H1 (cell line): ENCODE data around the gene MORC1. TPM values are rescaled to one million over a fixed set of nuclear protein-coding genes. Genes with fewer than 3 reads are reported as not detected.

ENCODE experiments used
- CTCF ChIA-PET: fragments of 300-600 bp; sonication (Branson Sonifier 250); formaldehyde crosslinking; loops from one replicate; lab custom pipeline; 2021; ENCODE audit not compliant: partially characterized antibody; lab: Charles Lee
- POLR2A ChIA-PET: fragments of 300-600 bp; sonication (Branson Sonifier 250); formaldehyde crosslinking; loops from one replicate; lab custom pipeline; 2021; ENCODE audit warnings: inconsistent platforms; ENCODE audit not compliant: partially characterized antibody; lab: Charles Lee
- DNase-seq, 2 experiments: peaks; one replicate each; pipeline versions ENCODE4 v3.0.0 to v3.0.0-alpha.2; 2010 to 2022; ENCODE audit warnings: low spot score in 2 of 2, low read depth in 1 of 2, mixed read lengths in 1 of 2
- FAIRE-seq: peaks from 2 replicates; lab custom pipeline; 2011; peaks lifted over from hg19 to GRCh38; lab: Jason Lieb, UNC
- H2AFZ ChIP-seq: 2 replicates; pipeline ENCODE4 v1.8.1; 2012; ENCODE audit warnings: low read length, inconsistent platforms
- H2AK5ac ChIP-seq: 2 replicates; pipeline ENCODE4 v1.6.1; 2013; ENCODE audit warnings: low read depth, low read length
- H2BK120ac ChIP-seq: replicated peaks from 2 replicates; pipeline ENCODE3; 2013; ENCODE audit warnings: low read depth, low read length, inconsistent platforms
- H2BK12ac ChIP-seq: 2 replicates; pipeline ENCODE4 v1.6.1; 2013; ENCODE audit warnings: low read depth, low read length
- H2BK15ac ChIP-seq: 2 replicates; pipeline ENCODE4 v1.6.1; 2013; ENCODE audit warnings: low read length
- H2BK20ac ChIP-seq: 2 replicates; pipeline ENCODE4 v1.6.1; 2013; ENCODE audit warnings: low read length
- H2BK5ac ChIP-seq: 2 replicates; pipeline ENCODE4 v1.6.1; 2013; ENCODE audit warnings: low read depth, low read length
- H3K14ac ChIP-seq: 2 replicates; pipeline ENCODE4 v1.6.1; 2013; ENCODE audit warnings: inconsistent platforms; ENCODE audit not compliant: insufficient read length
- H3K18ac ChIP-seq: 2 replicates; pipeline ENCODE4 v1.6.1; 2013; ENCODE audit warnings: low read length; ENCODE audit errors: extremely low read depth
- H3K23ac ChIP-seq: 2 replicates; pipeline ENCODE4 v1.6.1; 2013; ENCODE audit warnings: inconsistent platforms; ENCODE audit not compliant: insufficient read length
- H3K23me2 ChIP-seq: 2 replicates; pipeline ENCODE4 v1.6.1; 2013; ENCODE audit warnings: low read depth, low read length
- H3K27ac ChIP-seq: 2 replicates; pipeline ENCODE4 v1.6.1; 2011; ENCODE audit warnings: low read depth, low read length, inconsistent platforms
- H3K27me3 ChIP-seq, 4 experiments: replicated peaks in 1 of 4; 1 replicate in 1 of 4; 2 replicates in 3 of 4; pipeline versions ENCODE4 v1.6.1 to v1.8.1; 2011 to 2013; ENCODE audit warnings: low read length in 3 of 4, mild to moderate bottlenecking in 3 of 4, inconsistent platforms in 2 of 4, mixed read lengths in 2 of 4, moderate library complexity in 1 of 4; ENCODE audit not compliant: control insufficient read depth in 3 of 4, insufficient read depth in 3 of 4; ENCODE audit errors: extremely low read depth in 1 of 4
- H3K36me3 ChIP-seq, 4 experiments: 2 replicates each; pipeline versions ENCODE4 v1.6.1 to v1.8.1; 2011 to 2013; ENCODE audit warnings: mild to moderate bottlenecking in 4 of 4, low read length in 3 of 4, moderate library complexity in 2 of 4, control low read depth in 1 of 4, inconsistent platforms in 1 of 4; ENCODE audit not compliant: insufficient read depth in 4 of 4, control insufficient read depth in 2 of 4
- H3K4ac ChIP-seq: replicated peaks from 2 replicates; pipeline ENCODE3; 2013; ENCODE audit warnings: low read length, low read depth, mixed read lengths, inconsistent platforms; ENCODE audit not compliant: insufficient read length
- H3K4me1 ChIP-seq, 4 experiments: replicated peaks in 1 of 4; 1 replicate in 1 of 4; 2 replicates in 3 of 4; pipeline versions ENCODE4 v1.6.1 to v1.8.1; 2011 to 2013; ENCODE audit warnings: low read length in 3 of 4, inconsistent platforms in 2 of 4, mixed read lengths in 1 of 4; ENCODE audit not compliant: insufficient read depth in 4 of 4, control insufficient read depth in 3 of 4
- H3K4me2 ChIP-seq, 2 experiments: 2 replicates each; pipeline versions ENCODE4 v1.6.1 to v1.8.1; 2011 to 2013; ENCODE audit warnings: low read depth in 2 of 2, low read length in 2 of 2, control low read depth in 1 of 2, inconsistent platforms in 1 of 2, mild to moderate bottlenecking in 1 of 2; ENCODE audit not compliant: insufficient read depth in 1 of 2
- H3K4me3 ChIP-seq, 4 experiments: fragments of 200-600, 300-600 bp in 1 of 4; sonication (generic), shearing (Covaris generic), sonication (Bioruptor Twin) in 1 of 4; 2 replicates each; pipeline versions ENCODE4 v1.5.1 to v1.8.1; 2011 to 2016; ENCODE audit warnings: low read length in 4 of 4, low read depth in 3 of 4, control low read depth in 2 of 4, inconsistent platforms in 2 of 4, mild to moderate bottlenecking in 2 of 4, mixed read lengths in 1 of 4, moderate library complexity in 1 of 4; ENCODE audit not compliant: insufficient read depth in 2 of 4; ENCODE audit errors: extremely low read depth in 1 of 4
- H3K56ac ChIP-seq: replicated peaks from 2 replicates; pipeline ENCODE3; 2013; ENCODE audit warnings: low read depth, mild to moderate bottlenecking, mixed read lengths, low read length, inconsistent platforms; ENCODE audit not compliant: insufficient read length
- H3K79me1 ChIP-seq: 2 replicates; pipeline ENCODE4 v1.6.1; 2013; ENCODE audit warnings: low read depth, low read length, control low read depth
- H3K79me2 ChIP-seq, 2 experiments: 2 replicates each; pipeline versions ENCODE4 v1.6.1 to v1.8.1; 2012 to 2013; ENCODE audit warnings: low read length in 2 of 2, mild to moderate bottlenecking in 2 of 2, inconsistent platforms in 1 of 2; ENCODE audit not compliant: insufficient read depth in 2 of 2, control insufficient read depth in 1 of 2
- H3K9ac ChIP-seq, 4 experiments: replicated peaks in 1 of 4; 1 replicate in 1 of 4; 2 replicates in 3 of 4; pipeline versions ENCODE4 v1.6.1 to v1.8.1; 2011 to 2013; ENCODE audit warnings: low read depth in 3 of 4, low read length in 3 of 4, control low read depth in 2 of 4, mild to moderate bottlenecking in 2 of 4, moderate library complexity in 2 of 4, inconsistent platforms in 1 of 4; ENCODE audit errors: extremely low read depth in 1 of 4
- H3K9me3 ChIP-seq, 2 experiments: 2 replicates each; pipeline versions ENCODE4 v1.6.1 to v1.8.1; 2012 to 2013; ENCODE audit warnings: mild to moderate bottlenecking in 2 of 2, moderate library complexity in 2 of 2, control low read depth in 1 of 2, inconsistent platforms in 1 of 2, low read depth in 1 of 2, low read length in 1 of 2, mixed read lengths in 1 of 2; ENCODE audit not compliant: insufficient read depth in 2 of 2
- H4K20me1 ChIP-seq, 2 experiments: replicated peaks in 1 of 2; 2 replicates each; pipeline versions ENCODE3 to v1.8.1; 2011 to 2013; ENCODE audit warnings: inconsistent platforms in 2 of 2, low read length in 2 of 2, mild to moderate bottlenecking in 1 of 2; ENCODE audit not compliant: insufficient read depth in 2 of 2, control insufficient read depth in 1 of 2
- H4K5ac ChIP-seq: 2 replicates; pipeline ENCODE4 v1.6.1; 2013; ENCODE audit warnings: low read length, low read depth, mixed read lengths, inconsistent platforms; ENCODE audit not compliant: insufficient read length
- H4K8ac ChIP-seq: 2 replicates; pipeline ENCODE4 v1.8.0; 2013; ENCODE audit warnings: mild to moderate bottlenecking, moderate library complexity, low read length, inconsistent platforms; ENCODE audit not compliant: insufficient read depth; ENCODE audit errors: extremely low read depth
- H4K91ac ChIP-seq: replicated peaks from 2 replicates; pipeline ENCODE3; 2013; ENCODE audit warnings: low read length, mixed read lengths, inconsistent platforms; ENCODE audit not compliant: insufficient read length
- BACH1 ChIP-seq: IDR thresholded peaks from 2 replicates; pipeline ENCODE4 v1.6.1; 2012; ENCODE audit warnings: low read length, improper control_type of control experiment
- BRCA1 ChIP-seq: IDR thresholded peaks from 2 replicates; pipeline ENCODE4 v1.6.1; 2012; ENCODE audit warnings: low read depth, low read length, improper control_type of control experiment
- CEBPB ChIP-seq: IDR thresholded peaks from 2 replicates; pipeline ENCODE4 v1.6.1; 2012; ENCODE audit warnings: low read depth, low read length
- CHD2 ChIP-seq: IDR thresholded peaks from 2 replicates; pipeline ENCODE4 v1.6.1; 2012; ENCODE audit warnings: low read length, improper control_type of control experiment
- HDAC6 ChIP-seq: IDR thresholded peaks from one replicate; pipeline ENCODE4 v1.7.1; 2012; ENCODE audit warnings: low read depth, mild to moderate bottlenecking, inconsistent platforms, low read length, moderate library complexity
- JUND ChIP-seq: IDR thresholded peaks from 2 replicates; pipeline ENCODE4 v1.6.1; 2011; ENCODE audit warnings: mild to moderate bottlenecking, improper control_type of control experiment, low read length
- KDM1A ChIP-seq: fragments of 200-600, 300-600 bp; sonication (generic); IDR thresholded peaks from 2 replicates; pipeline ENCODE4 v1.7.1; 2016; ENCODE audit warnings: mild to moderate bottlenecking, low read length, borderline replicate concordance
- NANOG ChIP-seq: IDR thresholded peaks from 2 replicates; pipeline ENCODE4 v1.6.1; 2011; ENCODE audit warnings: low read length, low read depth, mild to moderate bottlenecking, inconsistent platforms; ENCODE audit not compliant: insufficient read depth, poor library complexity, severe bottlenecking
- RNF2 ChIP-seq: fragments of 200-900, 300-1000 bp; sonication (generic); IDR thresholded peaks from 2 replicates; pipeline ENCODE4 v1.7.1; 2016; ENCODE audit warnings: borderline replicate concordance, low read depth, mild to moderate bottlenecking, antibody characterized with exemption, low read length; ENCODE audit not compliant: poor library complexity, severe bottlenecking; ENCODE audit errors: missing control alignments
- SIX5 ChIP-seq: IDR thresholded peaks from 2 replicates; pipeline ENCODE4 v1.6.1; 2011; ENCODE audit warnings: mild to moderate bottlenecking, low read depth, low read length
- SP1 ChIP-seq: IDR thresholded peaks from 2 replicates; pipeline ENCODE4 v1.6.1; 2011; ENCODE audit warnings: low read depth, low read length
- SRF ChIP-seq: IDR thresholded peaks from 2 replicates; pipeline ENCODE4 v1.6.1; 2011; ENCODE audit warnings: mild to moderate bottlenecking, low read depth, low read length, moderate library complexity
- polyA plus RNA-seq, 7 experiments: library from polyadenylated mRNA; depleted of rRNA in 3 of 7; stranded (reverse) in 5 of 7; unstranded in 2 of 7; fragments of >200 nt in 5 of 7; fragments of 200-250 nt in 2 of 7; gene quantifications; 1 replicate in 5 of 7; 2 replicates in 1 of 7; 4 replicates in 1 of 7; pipeline versions ENCODE4 v1.2.1 to v1.2.3, GENCODE V29; 2011 to 2013; ENCODE audit warnings: missing spikeins in 2 of 7, mixed read lengths in 2 of 7
- total RNA-seq: library from RNA; stranded (reverse); fragmentation: NEBNext Ultra II Directional; extraction: Animal tissue kit (Norgen Biotek cat#: 25700); gene quantifications from 2 replicates; pipeline ENCODE4 v1.2.1, GENCODE V29; 2021
- TF ChIP-seq, protein P1 (sequence below), 3 experiments: IDR thresholded peaks; 1 replicate in 2 of 3; 2 replicates in 1 of 3; pipeline versions ENCODE4 v1.5.1 to v1.6.1; 2011; ENCODE audit warnings: low read length in 3 of 3, mild to moderate bottlenecking in 3 of 3, inconsistent platforms in 2 of 3, low read depth in 1 of 3, moderate library complexity in 1 of 3; ENCODE audit not compliant: insufficient read depth in 1 of 3; ENCODE audit errors: control extremely low read depth in 1 of 3

MORC1 gene
- total and polyA plus RNA-seq, 2 of the 8 experiments (the other 6 are each of a cell fraction or from before 2014, with no cell fraction given): not detected

- no peak overlapping the region for H3K56ac ChIP-seq
- H2BK5ac ChIP-seq: no peak overlapping the region
- ChIA-PET POLR2A (no interaction called here), CTCF (interaction anchor here (1.2 kb wide), 1 partner anchor 13 kb away, joined by 3 read pairs; no protein-coding TSS in a partner anchor)
- no peaks in the 10 kb centered on the region for H3K4me1 ChIP-seq
- H3K23me2 ChIP-seq: no peaks in the 10 kb centered on the region
- H4K8ac ChIP-seq: no peak overlapping the region
- no peak overlapping the region for H4K91ac ChIP-seq
- H4K20me1 ChIP-seq: no peaks in the 10 kb centered on the region
- H2BK12ac ChIP-seq: no peak overlapping the region
- no peak overlapping the region for H3K9ac ChIP-seq
- FAIRE-seq (no peak), DNase-seq (no peak)
- H3K9me3 ChIP-seq: peaks cover 0 to 13% of the 10 kb centered on the region in 2 experiments; a peak in 2 of 4 replicates
- H3K23ac ChIP-seq: no peak overlapping the region
- H2AFZ ChIP-seq: no peak overlapping the region
- H2BK15ac ChIP-seq: no peak overlapping the region
- no peak overlapping the region for H4K5ac ChIP-seq
- no peak overlapping the region for H3K14ac ChIP-seq
- H2AK5ac ChIP-seq: no peak overlapping the region
- no peaks in the 10 kb centered on the region for H3K79me1 ChIP-seq
- no peak overlapping the region for H3K4me2 ChIP-seq
- H3K27me3 ChIP-seq: no peaks in the 10 kb centered on the region
- H3K36me3 ChIP-seq: no peaks in the 10 kb centered on the region
- H2BK20ac ChIP-seq: no peak overlapping the region
- no peak overlapping the region for H3K27ac ChIP-seq
- no peak overlapping the region for H3K18ac ChIP-seq
- H3K4ac ChIP-seq: no peak overlapping the region
- no peak overlapping the region for H2BK120ac ChIP-seq
- no peaks in the 10 kb centered on the region for H3K79me2 ChIP-seq
- H3K4me3 ChIP-seq: no peak overlapping the region
- TF ChIP-seq BRCA1 (no peak), CHD2 (no peak), RNF2 (no peak), JUND (no peak), BACH1 (no peak), CEBPB (no peak), SIX5 (no peak), SRF (no peak), KDM1A (no peak), SP1 (no peak), HDAC6 (no peak), NANOG (no peak)
- TF ChIP-seq, protein P1, sequence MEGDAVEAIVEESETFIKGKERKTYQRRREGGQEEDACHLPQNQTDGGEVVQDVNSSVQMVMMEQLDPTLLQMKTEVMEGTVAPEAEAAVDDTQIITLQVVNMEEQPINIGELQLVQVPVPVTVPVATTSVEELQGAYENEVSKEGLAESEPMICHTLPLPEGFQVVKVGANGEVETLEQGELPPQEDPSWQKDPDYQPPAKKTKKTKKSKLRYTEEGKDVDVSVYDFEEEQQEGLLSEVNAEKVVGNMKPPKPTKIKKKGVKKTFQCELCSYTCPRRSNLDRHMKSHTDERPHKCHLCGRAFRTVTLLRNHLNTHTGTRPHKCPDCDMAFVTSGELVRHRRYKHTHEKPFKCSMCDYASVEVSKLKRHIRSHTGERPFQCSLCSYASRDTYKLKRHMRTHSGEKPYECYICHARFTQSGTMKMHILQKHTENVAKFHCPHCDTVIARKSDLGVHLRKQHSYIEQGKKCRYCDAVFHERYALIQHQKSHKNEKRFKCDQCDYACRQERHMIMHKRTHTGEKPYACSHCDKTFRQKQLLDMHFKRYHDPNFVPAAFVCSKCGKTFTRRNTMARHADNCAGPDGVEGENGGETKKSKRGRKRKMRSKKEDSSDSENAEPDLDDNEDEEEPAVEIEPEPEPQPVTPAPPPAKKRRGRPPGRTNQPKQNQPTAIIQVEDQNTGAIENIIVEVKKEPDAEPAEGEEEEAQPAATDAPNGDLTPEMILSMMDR (IDR thresholded peaks at IDR 0.05; ENCODE audit: control extremely low read depth in 1 of 3, insufficient read depth in 1 of 3, low read depth in 1 of 3, low read length in 3 of 3): no peak
Measured at GRCh38 chr3:109125902-109126301, 8.0 kb upstream of the MORC1 start.
